T-helper 1 cell treated with Interleukin-12 subunit alpha and Interleukin-12 subunit beta and Interleukin-4 antibody, amounts not matched to agents 30 ng/mL and 1 ng/mL, for 36 hours (primary cell): ENCODE data around the gene DHRSX. TPM values are rescaled to one million over a fixed set of nuclear protein-coding genes. Genes with fewer than 3 reads are reported as not detected.
"Not testable (repeated sequence)": the region's sequence is repeated elsewhere in the genome, so short reads cannot be mapped to it uniquely, and the experiment has no call there.

ENCODE experiments used
- intact Hi-C: fragments of 100-400 bp; cut with micrococcal nuclease; formaldehyde crosslinking; loops from one replicate; pipeline ENCODE4 v1.15.1; 2024
- total RNA-seq: library from RNA; stranded (reverse); gene quantifications from 2 replicates; pipeline ENCODE4 v1.2.3, GENCODE V29; 2022

The DHRSX gene
- total RNA-seq, 1 donor from 2014 or later, result 20.0 TPM

GRCh38 chrX:2499507-2499906, 1.3 kb downstream of the DHRSX start:
- intact Hi-C loops, result no loop called here

- intact Hi-C loops, result no loop called here
These were observed 1.9 kb downstream of the DHRSX start for GRCh38 chrX:2498781-2499302.

GRCh38 chrX:2497961-2498780, 2.6 kb downstream of the DHRSX start:
- intact Hi-C loops, result loop anchor here (2.0 kb wide), 1 partner anchor 69 kb away; no protein-coding TSS in a partner anchor

GRCh38 chrX:2495595-2495994, 5.2 kb downstream of the DHRSX start:
- intact Hi-C loops, result no loop called here

GRCh38 chrX:2492531-2493218, 8.1 kb downstream of the DHRSX start:
- intact Hi-C loops, result no loop called here

GRCh38 chrX:2490634-2491033, 10.1 kb downstream of the DHRSX start:
- intact Hi-C loops, result no loop called here

GRCh38 chrX:2489446-2490445, 11.0 kb downstream of the DHRSX start:
- intact Hi-C loops, result no loop called here

- intact Hi-C loops, result no loop called here
These were observed 12.0 kb downstream of the DHRSX start for GRCh38 chrX:2488621-2489285.

GRCh38 chrX:2487366-2487765, 13.4 kb downstream of the DHRSX start:
- intact Hi-C loops, result no loop called here

- intact Hi-C loops, result no loop called here
These were observed 14.2 kb downstream of the DHRSX start for GRCh38 chrX:2486476-2487133.

GRCh38 chrX:2485789-2486345, 14.9 kb downstream of the DHRSX start:
- intact Hi-C loops, result no loop called here

- intact Hi-C loops, result no loop called here
These were observed 15.8 kb downstream of the DHRSX start for GRCh38 chrX:2484721-2485648.

GRCh38 chrX:2484256-2484655, 16.5 kb downstream of the DHRSX start:
- intact Hi-C loops, result no loop called here

- intact Hi-C loops, result no loop called here
These were observed 17.2 kb downstream of the DHRSX start for GRCh38 chrX:2483398-2484060.

- intact Hi-C loops, result not testable (repeated sequence)
These were observed 19.2 kb downstream of the DHRSX start for GRCh38 chrX:2481597-2481996.

GRCh38 chrX:2479982-2480381, 20.8 kb downstream of the DHRSX start:
- intact Hi-C loops, result not testable (repeated sequence)

- intact Hi-C loops, result no loop called here
These were observed 21.4 kb downstream of the DHRSX start for GRCh38 chrX:2479420-2479780.
